PC-3 (cell line): ENCODE data around the gene RAI1. TPM values are rescaled to one million over a fixed set of nuclear protein-coding genes. Genes with fewer than 3 reads are reported as not detected.

Source experiments
- ATAC-seq: fragments of 200-7000 bp; cut with Tn5 transposase; 2 replicates; pipeline ENCODE4 v1.9.1; 2020; ENCODE audit warnings: mild to moderate bottlenecking, moderate library complexity
- BruUV-seq: library from RNA; stranded (reverse); fragments of 400-500 nt; replicated peaks from 2 replicates; lab custom pipeline; 2021; lab: Mats Ljungman, UMichigan
- CTCF ChIA-PET: fragments of 300-600 bp; sonication (Branson Sonifier 250); formaldehyde crosslinking; loops from one replicate; lab custom pipeline; 2022; ENCODE audit warnings: antibody characterized with exemption; lab: Charles Lee
- POLR2A ChIA-PET: fragments of 300-600 bp; sonication (Branson Sonifier 250); formaldehyde crosslinking; loops from one replicate; lab custom pipeline; 2022; ENCODE audit warnings: antibody characterized with exemption; ENCODE audit not compliant: unreplicated experiment; lab: Charles Lee
- DNase-seq: peaks from one replicate; pipeline ENCODE4 v3.0.0-alpha.2; 2015
- H2AFZ ChIP-seq: fragments of 300-600 bp; sonication (generic); 2 replicates; pipeline ENCODE4 v1.6.0; 2016; ENCODE audit warnings: antibody characterized with exemption, low read length
- H3F3A ChIP-seq: fragments of 300-600 bp; sonication (generic); one replicate; pipeline ENCODE4 v1.6.0; 2017; ENCODE audit warnings: antibody characterized with exemption, low read length, control low read depth, mild to moderate bottlenecking; ENCODE audit not compliant: unreplicated experiment
- H3K27ac ChIP-seq: fragments of 300-600 bp; sonication (generic); 2 replicates; pipeline ENCODE4 v1.5.1; 2016; ENCODE audit warnings: mild to moderate bottlenecking, low read length
- H3K27me3 ChIP-seq: fragments of 300-600 bp; sonication (generic); 2 replicates; pipeline ENCODE4 v1.6.1; 2016; ENCODE audit warnings: low read length, mixed read lengths
- H3K36me3 ChIP-seq: fragments of 300-600 bp; sonication (generic); 2 replicates; pipeline ENCODE4 v1.6.1; 2016; ENCODE audit warnings: low read depth, mixed run types, low read length, mixed read lengths
- H3K4me1 ChIP-seq: fragments of 300-600 bp; sonication (generic); 2 replicates; pipeline ENCODE4 v1.5.1; 2016; ENCODE audit warnings: low read length; ENCODE audit not compliant: insufficient read depth
- H3K4me2 ChIP-seq: fragments of 300-600 bp; sonication (generic); 2 replicates; pipeline ENCODE4 v1.6.0; 2016; ENCODE audit warnings: low read length
- H3K4me3 ChIP-seq: fragments of 300-600 bp; sonication (generic); 2 replicates; pipeline ENCODE4 v1.5.1; 2016; ENCODE audit warnings: mild to moderate bottlenecking, low read length, mixed read lengths
- H3K79me2 ChIP-seq: fragments of 300-600 bp; sonication (generic); 2 replicates; pipeline ENCODE4 v1.6.1; 2017; ENCODE audit warnings: low read length, mixed read lengths
- H3K9ac ChIP-seq: fragments of 300-600 bp; sonication (generic); 2 replicates; pipeline ENCODE4 v1.6.0; 2016; ENCODE audit warnings: mild to moderate bottlenecking, low read length
- H3K9me2 ChIP-seq: fragments of 300-600 bp; sonication (generic); replicated peaks from 2 replicates; pipeline ENCODE4 v1.6.1; 2016; ENCODE audit warnings: mixed run types, low read length, mixed read lengths
- H3K9me3 ChIP-seq: fragments of 300-600 bp; sonication (generic); 2 replicates; pipeline ENCODE4 v1.6.1; 2016; ENCODE audit warnings: low read length, mixed read lengths
- H4K20me1 ChIP-seq: fragments of 300-600 bp; sonication (generic); 2 replicates; pipeline ENCODE4 v1.6.1; 2016; ENCODE audit warnings: low read length, mixed read lengths
- EZH2 ChIP-seq: fragments of 300-600 bp; sonication (generic); IDR thresholded peaks from one replicate; pipeline ENCODE4 v1.6.1; 2017; ENCODE audit warnings: antibody characterized with exemption, mild to moderate bottlenecking, low read length; ENCODE audit not compliant: unreplicated experiment
- EZH2phosphoT487 ChIP-seq: fragments of 300-600 bp; sonication (generic); IDR thresholded peaks from 2 replicates; pipeline ENCODE4 v1.6.1; 2018; ENCODE audit warnings: mild to moderate bottlenecking, antibody characterized with exemption, low read length, borderline replicate concordance
- intact Hi-C: fragments of 100-400 bp; cut with micrococcal nuclease; formaldehyde crosslinking; loops from 2 replicates; pipeline ENCODE4 v1.9.0; 2023
- total RNA-seq: library from RNA; depleted of rRNA; stranded (reverse); fragments of >200 nt; gene quantifications from 2 replicates; pipeline ENCODE4 v1.2.3, GENCODE V29; 2014
- TF ChIP-seq, protein P1 (sequence below): fragments of 300-600 bp; sonication (generic); conservative IDR thresholded peaks from 2 replicates; pipeline ENCODE4 v1.5.1; 2017; ENCODE audit warnings: antibody characterized with exemption, low read depth, mild to moderate bottlenecking, low read length

Gene RAI1
- total RNA-seq, 1 experiment from 2014 or later: 33.0 TPM

DNA sequence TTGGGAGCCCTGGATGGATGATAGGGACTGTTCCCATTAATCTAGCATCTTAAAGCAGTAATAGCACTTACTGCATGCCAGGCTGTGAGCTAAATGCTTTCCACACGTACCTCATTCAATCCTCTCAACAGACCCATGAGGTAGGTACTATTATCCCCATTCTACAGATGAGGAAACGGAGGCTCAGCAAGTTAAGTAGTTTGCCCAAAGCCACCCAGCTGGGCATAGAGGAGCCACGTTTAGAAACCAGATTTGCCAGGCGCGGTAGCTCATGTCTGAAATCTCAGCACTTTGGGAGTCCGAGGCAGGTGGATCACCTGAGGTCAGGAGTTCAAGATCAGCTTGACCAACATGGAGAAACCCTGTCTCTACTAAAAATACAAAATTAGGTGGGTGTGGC, 2.0 kb upstream of the RAI1 start:
- no peak overlapping the region for H3K4me2 ChIP-seq
- TF ChIP-seq, protein P1, sequence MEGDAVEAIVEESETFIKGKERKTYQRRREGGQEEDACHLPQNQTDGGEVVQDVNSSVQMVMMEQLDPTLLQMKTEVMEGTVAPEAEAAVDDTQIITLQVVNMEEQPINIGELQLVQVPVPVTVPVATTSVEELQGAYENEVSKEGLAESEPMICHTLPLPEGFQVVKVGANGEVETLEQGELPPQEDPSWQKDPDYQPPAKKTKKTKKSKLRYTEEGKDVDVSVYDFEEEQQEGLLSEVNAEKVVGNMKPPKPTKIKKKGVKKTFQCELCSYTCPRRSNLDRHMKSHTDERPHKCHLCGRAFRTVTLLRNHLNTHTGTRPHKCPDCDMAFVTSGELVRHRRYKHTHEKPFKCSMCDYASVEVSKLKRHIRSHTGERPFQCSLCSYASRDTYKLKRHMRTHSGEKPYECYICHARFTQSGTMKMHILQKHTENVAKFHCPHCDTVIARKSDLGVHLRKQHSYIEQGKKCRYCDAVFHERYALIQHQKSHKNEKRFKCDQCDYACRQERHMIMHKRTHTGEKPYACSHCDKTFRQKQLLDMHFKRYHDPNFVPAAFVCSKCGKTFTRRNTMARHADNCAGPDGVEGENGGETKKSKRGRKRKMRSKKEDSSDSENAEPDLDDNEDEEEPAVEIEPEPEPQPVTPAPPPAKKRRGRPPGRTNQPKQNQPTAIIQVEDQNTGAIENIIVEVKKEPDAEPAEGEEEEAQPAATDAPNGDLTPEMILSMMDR: no peak
- no peak for TF ChIP-seq EZH2phosphoT487
- no peak for TF ChIP-seq EZH2
- H3K79me2 ChIP-seq: peaks cover 27% of the 10 kb centered on the region
- CTCF ChIA-PET: no interaction called here
- no peaks in the 10 kb centered on the region for H3K9me2 ChIP-seq
- H3K9me3 ChIP-seq: no peaks in the 10 kb centered on the region
- no TSS peak for BruUV-seq
- intact Hi-C loops: no loop called here
- H3K27me3 ChIP-seq: no peaks in the 10 kb centered on the region
- no peak overlapping the region for H3K4me3 ChIP-seq
- H3F3A ChIP-seq: no peaks in the 10 kb centered on the region
- H3K36me3 ChIP-seq: no peaks in the 10 kb centered on the region
- H3K27ac ChIP-seq: no peak overlapping the region
- peaks cover 30% of the 10 kb centered on the region for H3K4me1 ChIP-seq
- DNase-seq (no peak), ATAC-seq (no peak)
- H3K9ac ChIP-seq: no peak overlapping the region
- no peaks in the 10 kb centered on the region for H4K20me1 ChIP-seq
- no peak overlapping the region for H2AFZ ChIP-seq
- POLR2A ChIA-PET: no interaction called here

DNA sequence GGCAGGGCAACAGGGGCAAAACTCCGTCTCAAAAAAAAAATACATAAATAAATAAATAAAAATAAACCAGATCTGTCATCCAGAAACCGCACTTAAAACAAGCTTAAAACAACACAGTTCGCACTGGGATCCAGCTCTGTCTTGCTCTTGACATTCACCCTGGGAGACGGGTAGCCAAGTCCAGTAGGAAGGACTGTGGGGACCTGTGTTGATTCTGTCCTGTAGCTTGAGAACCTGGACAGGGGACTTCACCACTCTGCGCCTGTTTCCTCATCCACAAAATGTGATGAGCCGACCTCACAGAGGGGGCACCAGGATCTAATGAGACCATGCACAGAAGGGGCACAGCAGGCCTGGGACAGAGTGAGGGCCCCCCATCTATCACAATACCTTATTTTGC, 1.5 kb upstream of the RAI1 start:
- no peak overlapping the region for H3K27ac ChIP-seq
- no peaks in the 10 kb centered on the region for H3K9me3 ChIP-seq
- no TSS peak for BruUV-seq
- TF ChIP-seq EZH2phosphoT487 (no peak), EZH2 (no peak)
- TF ChIP-seq, protein P1: no peak
- CTCF ChIA-PET: interaction anchor here (1.3 kb wide), 1 partner anchor 94 kb away, joined by 5 read pairs; no protein-coding TSS in a partner anchor
- intact Hi-C loops: loop anchor here (5.0 kb wide), 1 partner anchor 183 kb away; no protein-coding TSS in a partner anchor
- no peaks in the 10 kb centered on the region for H3F3A ChIP-seq
- POLR2A ChIA-PET: no interaction called here
- ATAC-seq (no peak), DNase-seq (no peak)
- peaks cover 32% of the 10 kb centered on the region for H3K79me2 ChIP-seq
- H3K36me3 ChIP-seq: no peaks in the 10 kb centered on the region
- no peak overlapping the region for H2AFZ ChIP-seq
- no peaks in the 10 kb centered on the region for H4K20me1 ChIP-seq
- H3K4me3 ChIP-seq: no peak overlapping the region
- peaks cover 34% of the 10 kb centered on the region for H3K4me1 ChIP-seq
- no peak overlapping the region for H3K9ac ChIP-seq
- H3K4me2 ChIP-seq: no peak overlapping the region
- no peaks in the 10 kb centered on the region for H3K27me3 ChIP-seq
- no peaks in the 10 kb centered on the region for H3K9me2 ChIP-seq

DNA sequence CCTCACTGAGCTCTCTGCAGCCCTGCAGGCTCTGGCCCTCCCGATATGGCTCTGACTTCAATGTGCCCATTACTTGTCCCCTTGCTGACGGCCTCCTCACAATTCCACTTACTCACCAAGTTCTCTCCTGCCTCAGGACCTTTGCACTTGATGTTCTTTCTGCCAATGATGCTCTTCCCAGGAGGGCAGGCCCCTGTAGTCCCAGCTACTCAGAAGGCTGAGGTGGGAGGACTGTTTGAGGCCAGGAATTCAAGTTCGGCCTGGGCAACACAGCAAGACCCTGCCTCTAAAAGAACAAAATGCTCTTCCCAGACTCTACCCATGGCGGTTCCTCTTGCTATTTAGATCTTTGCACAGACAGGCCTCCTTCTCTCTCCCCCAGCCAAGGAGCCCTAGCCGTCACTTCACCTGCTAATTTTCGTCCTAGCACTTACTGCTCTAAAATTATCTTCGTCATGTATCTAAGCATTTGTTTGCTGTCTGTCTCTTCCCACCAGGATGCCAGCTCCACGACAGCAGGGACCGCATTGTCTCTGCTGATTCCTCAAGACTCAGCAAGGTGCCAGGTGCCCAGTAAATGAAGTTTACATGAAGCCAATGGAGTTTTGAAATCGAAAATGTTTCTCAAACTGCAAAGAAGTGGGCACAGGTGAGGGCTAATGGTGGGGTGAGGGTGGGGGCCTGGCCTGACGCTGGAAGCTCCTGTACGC, 626 bp upstream of the RAI1 start:
- Histone ChIP-seq H3K4me2 (peak overlapping the region; percentile 85), H3K4me3 (peak overlapping the region; percentile 90), H3K36me3 (no peaks in the 10 kb centered on the region), H3K9me2 (no peaks in the 10 kb centered on the region), H3K4me1 (peaks cover 41% of the 10 kb centered on the region), H3F3A (no peaks in the 10 kb centered on the region), H3K79me2 (peaks cover 41% of the 10 kb centered on the region), H4K20me1 (no peaks in the 10 kb centered on the region), H3K27me3 (no peaks in the 10 kb centered on the region), H3K27ac (no peak overlapping the region), H3K9me3 (no peaks in the 10 kb centered on the region), H2AFZ (peak overlapping the region; percentile 84), H3K9ac (no peak overlapping the region)
- POLR2A ChIA-PET: no interaction called here
- no peak for ATAC-seq
- intact Hi-C loops: loop anchor here (1.0 to 5.0 kb wide), 2 partner anchors 94 to 182 kb away; no protein-coding TSS in a partner anchor
- no TSS peak for BruUV-seq
- CTCF ChIA-PET: interaction anchor here (1.3 kb wide), 1 partner anchor 94 kb away, joined by 5 read pairs; no protein-coding TSS in a partner anchor
- no peak for DNase-seq
- TF ChIP-seq, protein P1: no peak
- TF ChIP-seq EZH2phosphoT487: no peak
- no peak for TF ChIP-seq EZH2
